Fibroblast of skin of abdomen (primary cell): ENCODE data around the gene OR51B4.
"Not testable (repeated sequence)": the region's sequence is repeated elsewhere in the genome, so short reads cannot be mapped to it uniquely, and the experiment has no call there.

ENCODE experiments used
- DNase-seq: peaks from one replicate; pipeline ENCODE4 v3.0.0-alpha.2; 2013

Gene OR51B4

GRCh38 chr11:5269715-5270147 lies 32.0 kb downstream of the OR51B4 start, which contains the start of gene HBE1:
Gene HBE1 (minus strand): TSS chr11:5269945. CDS start chr11:5269890, 55 bp downstream.
- no peak for DNase-seq

DNA sequence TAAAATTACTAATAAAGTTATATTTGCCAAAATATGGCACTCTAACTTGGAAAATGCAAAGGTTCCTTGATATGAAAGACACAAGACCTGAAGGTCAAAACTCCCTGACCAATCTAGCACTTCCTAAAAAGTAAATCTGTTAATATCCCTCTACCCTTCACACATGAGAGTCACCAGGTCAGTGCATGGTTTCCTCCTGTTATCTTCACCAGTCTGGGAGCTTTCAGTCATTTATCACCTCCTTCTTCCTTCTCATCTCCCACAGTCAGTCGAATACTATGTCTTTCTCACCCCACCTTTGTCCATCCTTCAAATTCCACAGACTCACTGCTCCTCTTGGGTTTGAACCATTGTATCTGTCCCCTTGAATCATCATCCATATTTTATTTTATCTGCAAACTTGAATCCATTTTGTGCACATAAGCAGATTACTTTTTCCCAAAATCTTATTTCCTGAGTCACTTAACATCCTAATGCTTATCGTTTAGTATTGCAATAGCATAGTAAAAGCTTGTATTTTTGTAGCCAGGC lies 34.6 kb downstream of the OR51B4 start:
- no peak for DNase-seq

DNA sequence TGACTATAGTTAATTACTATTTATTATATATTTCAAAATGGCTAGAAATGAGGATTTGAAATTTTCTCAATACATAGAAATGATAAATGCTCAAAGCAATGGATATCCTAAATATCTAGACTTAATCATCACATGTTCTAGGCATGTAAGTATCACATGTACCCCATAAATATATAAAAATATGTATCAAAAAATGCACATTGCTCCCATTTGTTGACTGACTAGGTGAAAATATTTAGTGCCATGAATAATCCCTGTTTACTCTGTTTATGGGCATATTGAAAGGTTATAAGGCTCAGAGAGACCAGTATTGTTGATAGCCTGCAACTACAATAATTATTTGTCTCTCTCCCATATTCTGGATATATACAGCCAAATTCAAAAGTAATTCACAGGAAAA lies 35.1 kb downstream of the OR51B4 start:
- DNase-seq = no peak

GRCh38 chr11:5265832-5266231 lies 35.9 kb downstream of the OR51B4 start:
- no peak for DNase-seq

- DNase-seq = no peak
Observed at GRCh38 chr11:5258543-5259262, 43.0 kb downstream of the OR51B4 start.

DNA sequence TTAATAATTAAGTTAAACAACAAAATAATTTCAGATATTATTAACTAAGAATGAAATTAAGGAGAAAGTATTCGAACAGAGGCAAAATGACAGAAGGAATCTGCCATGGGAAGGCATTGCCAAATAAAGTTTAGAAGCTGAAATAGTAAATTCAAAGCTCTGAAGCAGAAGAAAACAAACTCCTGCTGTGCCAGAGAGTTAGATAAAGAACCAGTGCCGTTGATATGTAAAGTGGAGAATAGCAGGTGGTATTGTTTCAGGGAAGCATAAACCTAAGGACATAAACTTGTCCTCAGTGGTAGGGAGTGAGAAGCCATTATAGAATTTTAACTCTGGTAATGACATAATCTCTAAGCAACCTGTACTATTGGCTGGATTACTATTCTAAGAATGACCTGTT lies 44.5 kb downstream of the OR51B4 start:
- DNase-seq = no peak

DNA sequence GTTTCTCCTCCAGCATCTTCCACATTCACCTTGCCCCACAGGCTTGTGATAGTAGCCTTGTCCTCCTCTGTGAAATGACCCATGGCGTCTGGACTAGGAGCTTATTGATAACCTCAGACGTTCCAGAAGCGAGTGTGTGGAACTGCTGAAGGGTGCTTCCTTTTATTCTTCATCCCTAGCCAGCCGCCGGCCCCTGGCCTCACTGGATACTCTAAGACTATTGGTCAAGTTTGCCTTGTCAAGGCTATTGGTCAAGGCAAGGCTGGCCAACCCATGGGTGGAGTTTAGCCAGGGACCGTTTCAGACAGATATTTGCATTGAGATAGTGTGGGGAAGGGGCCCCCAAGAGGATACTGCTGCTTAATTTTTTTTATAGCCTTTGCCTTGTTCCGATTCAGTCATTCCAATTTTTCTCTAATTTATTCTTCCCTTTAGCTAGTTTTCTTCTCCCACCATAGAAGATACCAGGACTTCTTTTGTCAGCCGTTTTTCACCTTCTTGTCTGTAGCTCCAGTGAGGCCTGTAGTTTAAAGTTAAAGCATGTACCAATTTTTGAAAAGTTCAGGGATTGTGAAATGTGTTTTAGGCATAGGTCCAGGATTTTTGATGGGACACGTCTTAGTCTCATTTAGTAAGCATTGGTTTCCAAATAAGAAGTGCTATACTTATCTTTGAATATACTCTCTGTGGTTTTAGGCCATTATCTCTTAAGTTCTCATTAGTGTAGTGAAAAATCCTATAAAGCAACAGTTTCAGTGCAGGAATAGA lies 46.9 kb downstream of the OR51B4 start, which contains the start of gene HBG2:
TSS of gene HBG2 (minus strand) at position 136 of the 768 bp plus-strand sequence. CDS start at position 83, 53 bp downstream.
- DNase-seq = not testable (repeated sequence)

GRCh38 chr11:5254023-5254422 lies 47.7 kb downstream of the OR51B4 start:
- DNase-seq = not testable (repeated sequence)

- DNase-seq = not testable (repeated sequence)
Observed at GRCh38 chr11:5253440-5253839, 48.3 kb downstream of the OR51B4 start.

DNA sequence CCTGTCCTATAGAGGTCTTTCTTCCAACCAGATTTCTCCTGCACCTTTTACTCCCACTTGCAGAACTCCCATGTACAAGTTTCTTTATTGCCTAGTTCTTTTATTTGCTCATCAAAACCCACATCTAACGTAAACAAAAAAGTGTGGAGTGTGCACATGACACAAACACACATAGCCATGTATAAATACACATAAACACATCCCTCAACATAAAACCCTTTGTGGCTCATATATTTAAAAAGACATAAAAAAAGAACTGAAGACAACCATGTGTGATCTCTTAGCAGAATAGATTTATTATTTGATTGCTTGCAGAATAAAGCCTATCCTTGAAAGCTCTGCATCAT lies 48.9 kb downstream of the OR51B4 start:
- DNase-seq = no peak

- DNase-seq = no peak
Observed at GRCh38 chr11:5252192-5252918, 49.4 kb downstream of the OR51B4 start.

DNA sequence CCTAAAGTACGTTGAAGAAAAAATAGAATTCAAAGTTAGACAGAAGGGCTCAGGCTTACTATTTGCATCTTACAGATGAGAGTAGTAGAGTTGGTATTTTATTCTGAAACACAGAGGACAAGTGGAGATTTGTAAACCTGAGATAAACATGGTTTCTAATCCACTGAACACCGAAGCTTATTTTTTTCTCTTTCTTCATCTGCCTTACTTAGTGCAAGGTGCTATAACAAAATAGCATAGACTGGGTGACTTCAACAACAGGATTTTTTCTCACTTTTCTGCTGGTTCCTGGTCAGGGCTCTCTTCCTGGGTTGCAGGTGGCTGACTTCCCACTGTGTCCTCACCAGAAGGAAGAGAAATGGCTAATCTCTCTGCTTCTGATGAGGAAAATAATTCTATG lies 50.0 kb downstream of the OR51B4 start:
- no peak for DNase-seq
